ENCODE data around the gene SPTLC3.

Gene SPTLC3

DNA sequence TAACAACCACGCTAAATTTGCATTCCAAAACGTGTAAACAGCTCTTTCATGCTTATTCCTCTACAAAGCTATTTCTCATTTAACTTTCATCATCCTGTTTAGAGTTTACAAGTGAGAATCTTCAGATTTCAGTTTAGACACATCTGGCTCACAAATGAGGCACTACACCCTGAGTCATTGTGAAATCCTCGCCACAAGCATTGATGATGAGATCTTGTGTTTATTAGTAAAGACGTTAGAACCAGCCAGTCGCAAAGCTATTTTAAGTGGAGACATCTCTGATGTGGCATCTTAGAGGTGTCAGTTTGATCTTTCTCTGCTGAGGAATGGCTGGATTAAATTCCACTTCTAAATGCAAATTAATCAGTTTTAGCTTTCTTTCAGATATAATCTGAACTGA lies 204.0 kb downstream of the SPTLC3 start:
- no peak for FAIRE-seq
- TF ChIP-seq, protein P1, sequence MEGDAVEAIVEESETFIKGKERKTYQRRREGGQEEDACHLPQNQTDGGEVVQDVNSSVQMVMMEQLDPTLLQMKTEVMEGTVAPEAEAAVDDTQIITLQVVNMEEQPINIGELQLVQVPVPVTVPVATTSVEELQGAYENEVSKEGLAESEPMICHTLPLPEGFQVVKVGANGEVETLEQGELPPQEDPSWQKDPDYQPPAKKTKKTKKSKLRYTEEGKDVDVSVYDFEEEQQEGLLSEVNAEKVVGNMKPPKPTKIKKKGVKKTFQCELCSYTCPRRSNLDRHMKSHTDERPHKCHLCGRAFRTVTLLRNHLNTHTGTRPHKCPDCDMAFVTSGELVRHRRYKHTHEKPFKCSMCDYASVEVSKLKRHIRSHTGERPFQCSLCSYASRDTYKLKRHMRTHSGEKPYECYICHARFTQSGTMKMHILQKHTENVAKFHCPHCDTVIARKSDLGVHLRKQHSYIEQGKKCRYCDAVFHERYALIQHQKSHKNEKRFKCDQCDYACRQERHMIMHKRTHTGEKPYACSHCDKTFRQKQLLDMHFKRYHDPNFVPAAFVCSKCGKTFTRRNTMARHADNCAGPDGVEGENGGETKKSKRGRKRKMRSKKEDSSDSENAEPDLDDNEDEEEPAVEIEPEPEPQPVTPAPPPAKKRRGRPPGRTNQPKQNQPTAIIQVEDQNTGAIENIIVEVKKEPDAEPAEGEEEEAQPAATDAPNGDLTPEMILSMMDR (IDR thresholded peaks at IDR 0.05; ENCODE audit: insufficient read depth, missing control alignments), result no peak
- no peak for DNase-seq (ENCODE audit: insufficient read length, low spot score)

DNA sequence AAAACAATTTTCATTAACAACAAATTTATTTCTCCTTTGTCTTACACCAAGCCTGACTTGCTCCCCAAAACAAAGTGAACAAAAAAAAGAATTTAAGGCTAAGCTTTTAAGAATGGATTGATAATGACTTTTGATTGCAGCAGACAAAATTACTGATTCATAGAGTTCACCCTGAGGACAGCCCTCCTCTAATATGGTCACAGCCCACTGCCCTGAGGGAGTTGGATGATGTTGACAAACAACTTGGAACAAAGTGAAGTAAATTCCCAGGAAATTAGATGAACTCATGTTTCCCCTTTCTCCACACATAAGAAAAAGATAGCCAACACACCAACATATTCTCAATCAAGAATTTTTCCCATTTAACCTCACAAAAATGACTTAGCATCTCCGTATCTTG lies 204.6 kb downstream of the SPTLC3 start:
- TF ChIP-seq, protein P1 (IDR thresholded peaks at IDR 0.05; ENCODE audit: insufficient read depth, missing control alignments), result no peak
- FAIRE-seq (no peak), DNase-seq (ENCODE audit: insufficient read length, low spot score) (no peak)

DNA sequence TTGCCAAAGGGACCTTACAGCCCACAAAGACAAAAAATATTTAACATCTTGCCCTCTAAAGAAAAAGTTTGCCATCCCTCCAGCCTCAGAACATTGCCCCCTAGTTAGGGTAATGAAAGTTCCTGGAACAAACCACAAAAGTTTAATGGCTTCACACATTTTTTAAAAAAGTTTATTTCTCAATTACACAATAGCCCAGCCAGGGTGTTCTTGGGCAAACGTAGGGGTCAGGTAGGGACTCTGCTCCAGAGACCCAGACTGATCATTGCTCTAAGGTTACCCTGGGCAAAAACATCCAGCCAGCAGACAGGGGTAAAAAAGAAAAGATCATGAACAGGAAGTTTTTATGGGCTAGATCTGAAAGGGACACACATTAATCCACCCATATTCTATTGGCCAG lies 207.8 kb downstream of the SPTLC3 start:
- TF ChIP-seq, protein P1 (IDR thresholded peaks at IDR 0.05; ENCODE audit: insufficient read depth, missing control alignments), result no peak
- DNase-seq (ENCODE audit: insufficient read length, low spot score), result no peak
- no peak for FAIRE-seq
